ENCODE measurements around the gene DCXR. TPM values are rescaled to one million over a fixed set of nuclear protein-coding genes. Genes with fewer than 3 reads are reported as not detected.

Gene DCXR
- total and polyA plus RNA-seq, 2 of the 13 experiments (the other 11 are each of a cell fraction or from before 2014, with no cell fraction given): 287 to 311 TPM

DNA sequence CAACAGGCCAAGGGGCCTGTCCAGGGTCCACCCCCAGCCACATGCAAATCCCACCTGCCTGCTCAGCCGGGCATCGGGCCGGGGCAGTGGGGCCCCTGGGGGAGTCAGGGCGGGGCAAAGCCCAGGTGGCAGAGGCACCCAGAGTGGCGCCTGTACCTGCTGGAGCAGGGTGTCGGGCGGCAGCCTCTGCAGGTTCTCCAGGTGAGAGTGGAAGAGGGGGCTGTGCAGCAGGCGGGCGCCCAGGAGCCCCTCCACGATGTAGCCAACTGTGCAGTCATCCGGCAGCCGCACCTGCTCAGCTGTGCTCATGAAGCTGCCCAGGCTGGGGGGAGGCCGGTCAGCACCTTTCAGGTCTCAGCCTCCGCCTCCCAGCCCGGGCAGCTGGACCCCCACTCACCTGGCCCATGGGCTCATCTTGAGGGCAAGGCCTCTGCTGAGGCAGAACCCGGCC, 12.0 kb upstream of the DCXR start:
- ChIA-PET CTCF (ENCODE audit: low intra/inter-chr PET ratio, low total read pairs) (no interaction called here), POLR2A (interaction anchor here (1.6 to 3.4 kb wide), 2 partner anchors 12 to 16 kb away, joined by 6 to 33 read pairs; partner anchors contain the start of genes DCXR and DUS1L)
- FAIRE-seq (no peak), DNase-seq (ENCODE audit: low spot score) (no peak), ATAC-seq (no peak)
- no TSS peak for BruUV-seq (replicated peaks)
- H3K79me2 ChIP-seq (ENCODE audit: insufficient read depth, low read length): peaks cover 37% of the 10 kb centered on the region
- WGBS (ENCODE audit: low lambda C conversion rate): 97% methylated on average over 13 of the region's 16 CpGs
- H3K36me3 ChIP-seq (replicated peaks in 1 of 2; ENCODE audit: control insufficient read depth in 1 of 2, insufficient read depth in 2 of 2, low read length in 2 of 2): peaks cover 8 to 35% of the 10 kb centered on the region in 2 experiments; a peak in 4 of 5 replicates
- H3K9ac ChIP-seq (ENCODE audit: insufficient read depth, low read depth, low read length): peak overlapping the region; percentile 88; the same call in 1 of the 2 replicates
- H3K27me3 ChIP-seq (ENCODE audit: control insufficient read depth in 1 of 2, insufficient read depth in 2 of 2, low read length in 2 of 2): no peaks in the 10 kb centered on the region; a peak in 2 of 5 replicates
- TF ChIP-seq, protein P1, sequence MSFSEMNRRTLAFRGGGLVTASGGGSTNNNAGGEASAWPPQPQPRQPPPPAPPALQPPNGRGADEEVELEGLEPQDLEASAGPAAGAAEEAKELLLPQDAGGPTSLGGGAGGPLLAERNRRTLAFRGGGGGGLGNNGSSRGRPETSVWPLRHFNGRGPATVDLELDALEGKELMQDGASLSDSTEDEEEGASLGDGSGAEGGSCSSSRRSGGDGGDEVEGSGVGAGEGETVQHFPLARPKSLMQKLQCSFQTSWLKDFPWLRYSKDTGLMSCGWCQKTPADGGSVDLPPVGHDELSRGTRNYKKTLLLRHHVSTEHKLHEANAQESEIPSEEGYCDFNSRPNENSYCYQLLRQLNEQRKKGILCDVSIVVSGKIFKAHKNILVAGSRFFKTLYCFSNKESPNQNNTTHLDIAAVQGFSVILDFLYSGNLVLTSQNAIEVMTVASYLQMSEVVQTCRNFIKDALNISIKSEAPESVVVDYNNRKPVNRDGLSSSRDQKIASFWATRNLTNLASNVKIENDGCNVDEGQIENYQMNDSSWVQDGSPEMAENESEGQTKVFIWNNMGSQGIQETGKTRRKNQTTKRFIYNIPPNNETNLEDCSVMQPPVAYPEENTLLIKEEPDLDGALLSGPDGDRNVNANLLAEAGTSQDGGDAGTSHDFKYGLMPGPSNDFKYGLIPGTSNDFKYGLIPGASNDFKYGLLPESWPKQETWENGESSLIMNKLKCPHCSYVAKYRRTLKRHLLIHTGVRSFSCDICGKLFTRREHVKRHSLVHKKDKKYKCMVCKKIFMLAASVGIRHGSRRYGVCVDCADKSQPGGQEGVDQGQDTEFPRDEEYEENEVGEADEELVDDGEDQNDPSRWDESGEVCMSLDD (CRISPR knock-in tag; IDR thresholded peaks at IDR 0.05; ENCODE audit: borderline replicate concordance): no peak
- TF ChIP-seq, protein P2, sequence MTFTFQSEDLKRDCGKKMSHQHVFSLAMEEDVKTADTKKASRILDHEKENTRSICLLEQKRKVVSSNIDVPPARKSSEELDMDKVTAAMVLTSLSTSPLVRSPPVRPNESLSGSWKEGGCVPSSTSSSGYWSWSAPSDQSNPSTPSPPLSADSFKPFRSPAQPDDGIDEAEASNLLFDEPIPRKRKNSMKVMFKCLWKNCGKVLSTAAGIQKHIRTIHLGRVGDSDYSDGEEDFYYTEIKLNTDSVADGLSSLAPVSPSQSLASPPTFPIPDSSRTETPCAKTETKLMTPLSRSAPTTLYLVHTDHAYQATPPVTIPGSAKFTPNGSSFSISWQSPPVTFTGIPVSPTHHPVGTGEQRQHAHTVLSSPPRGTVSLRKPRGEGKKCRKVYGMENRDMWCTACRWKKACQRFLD (CRISPR knock-in tag; IDR thresholded peaks at IDR 0.05; ENCODE audit: borderline replicate concordance): 0 out of 2 replicates have a peak, but pooled peaks have one; percentile 2
- TF ChIP-seq, protein P3, sequence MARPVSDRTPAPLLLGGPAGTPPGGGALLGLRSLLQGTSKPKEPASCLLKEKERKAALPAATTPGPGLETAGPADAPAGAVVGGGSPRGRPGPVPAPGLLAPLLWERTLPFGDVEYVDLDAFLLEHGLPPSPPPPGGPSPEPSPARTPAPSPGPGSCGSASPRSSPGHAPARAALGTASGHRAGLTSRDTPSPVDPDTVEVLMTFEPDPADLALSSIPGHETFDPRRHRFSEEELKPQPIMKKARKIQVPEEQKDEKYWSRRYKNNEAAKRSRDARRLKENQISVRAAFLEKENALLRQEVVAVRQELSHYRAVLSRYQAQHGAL (CRISPR knock-in tag; IDR thresholded peaks at IDR 0.05; ENCODE audit: not compliant biosample characterization): no peak
- H3K4me1 ChIP-seq (ENCODE audit: insufficient read depth, low read length): peaks cover 41% of the 10 kb centered on the region
- H2AFZ ChIP-seq (ENCODE audit: low read length): no peak overlapping the region
- in situ Hi-C loops (cut with HindIII; ENCODE audit: extremely low pct_ligation_motif_present, low pct_unique_long_range_greater_than_20kb) (no loop called here), intact Hi-C loops (cut with micrococcal nuclease; ENCODE audit: unreplicated experiment) (no loop called here)
- no peaks in the 10 kb centered on the region for H3K9me3 ChIP-seq (ENCODE audit: low read length)
- H3K4me3 ChIP-seq (replicated peaks in 1 of 3; ENCODE audit: insufficient read depth in 1 of 3, low read depth in 2 of 3, low read length in 3 of 3): peak overlapping the region in 1 of 3 experiments; percentile 99; a peak in 1 of 6 replicates
- H4K20me1 ChIP-seq (ENCODE audit: insufficient read depth, low read length): no peaks in the 10 kb centered on the region; the same call in 1 of the 2 replicates
- peak overlapping the region; percentile 100; the same call in 1 of the 2 replicates for H3K4me2 ChIP-seq (ENCODE audit: low read depth, low read length)
- no peak overlapping the region for H3K27ac ChIP-seq (ENCODE audit: extremely low read length, insufficient read depth, low read length)
